Ovary (tissue), 3 donors: ENCODE data around the gene MTREX.

Experiments
- EP300 ChIP-seq: sonication (generic); formaldehyde crosslinking; IDR thresholded peaks from one replicate; pipeline ENCODE4 v1.6.1; 2017; ENCODE audit warnings: antibody characterized with exemption
- POLR2A ChIP-seq: fragments of 450-650 bp; IDR thresholded peaks from one replicate; pipeline ENCODE4 v1.6.1; 2017; ENCODE audit warnings: antibody characterized with exemption, mild to moderate bottlenecking, moderate library complexity
- TF ChIP-seq, protein P1 (sequence below), 3 donors: fragments of 450-650 bp in 2 of 3; fragments of 200-600 bp in 1 of 3; IDR thresholded peaks; one replicate each; pipeline versions ENCODE4 v1.5.1 to v1.8.0; 2016 to 2022; ENCODE audit warnings: antibody characterized with exemption in 3 of 3, mild to moderate bottlenecking in 1 of 3
- donor health status: DM: no; HTN: no; CAD: no.

DNA sequence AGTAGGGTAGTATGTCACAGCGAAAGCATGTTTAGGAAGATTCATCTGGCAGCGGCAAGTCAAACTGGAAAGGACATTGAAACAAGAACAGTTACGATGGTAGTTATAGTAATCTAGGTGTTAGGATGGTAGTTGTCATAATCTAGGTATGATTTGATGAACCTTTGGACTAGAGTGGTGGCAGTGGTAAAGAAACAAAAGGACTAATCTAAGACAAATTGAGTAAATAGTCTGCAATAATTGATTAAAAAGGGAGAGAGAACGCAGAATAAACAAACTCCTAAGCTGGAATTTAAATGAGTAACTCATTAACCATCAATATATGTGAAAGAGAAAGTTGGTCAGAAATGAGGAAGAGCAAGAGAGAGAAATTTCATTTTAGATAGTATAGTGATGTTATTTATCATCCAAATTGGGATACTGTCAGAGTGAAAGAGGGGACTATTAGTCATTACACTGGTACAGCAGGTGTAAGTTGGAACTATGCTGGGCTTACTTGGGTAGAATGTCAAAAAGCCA, 56.8 kb downstream of the MTREX start:
- TF ChIP-seq, protein P1, sequence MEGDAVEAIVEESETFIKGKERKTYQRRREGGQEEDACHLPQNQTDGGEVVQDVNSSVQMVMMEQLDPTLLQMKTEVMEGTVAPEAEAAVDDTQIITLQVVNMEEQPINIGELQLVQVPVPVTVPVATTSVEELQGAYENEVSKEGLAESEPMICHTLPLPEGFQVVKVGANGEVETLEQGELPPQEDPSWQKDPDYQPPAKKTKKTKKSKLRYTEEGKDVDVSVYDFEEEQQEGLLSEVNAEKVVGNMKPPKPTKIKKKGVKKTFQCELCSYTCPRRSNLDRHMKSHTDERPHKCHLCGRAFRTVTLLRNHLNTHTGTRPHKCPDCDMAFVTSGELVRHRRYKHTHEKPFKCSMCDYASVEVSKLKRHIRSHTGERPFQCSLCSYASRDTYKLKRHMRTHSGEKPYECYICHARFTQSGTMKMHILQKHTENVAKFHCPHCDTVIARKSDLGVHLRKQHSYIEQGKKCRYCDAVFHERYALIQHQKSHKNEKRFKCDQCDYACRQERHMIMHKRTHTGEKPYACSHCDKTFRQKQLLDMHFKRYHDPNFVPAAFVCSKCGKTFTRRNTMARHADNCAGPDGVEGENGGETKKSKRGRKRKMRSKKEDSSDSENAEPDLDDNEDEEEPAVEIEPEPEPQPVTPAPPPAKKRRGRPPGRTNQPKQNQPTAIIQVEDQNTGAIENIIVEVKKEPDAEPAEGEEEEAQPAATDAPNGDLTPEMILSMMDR (IDR thresholded peaks at IDR 0.05): no peak
- TF ChIP-seq POLR2A (no peak), EP300 (no peak)
